HG02885 (cell line): ENCODE results near the gene PTK6.
A peak's percentile ranks its signal among the peaks of the same experiment; 100 is the strongest.

Experiments used
- ATAC-seq: cut with Tn5 transposase; IDR thresholded peaks from one replicate; pipeline ENCODE4 v1.9.1; 2021; ENCODE audit warnings: mild to moderate bottlenecking; ENCODE audit not compliant: unreplicated experiment, poor library complexity

PTK6 gene

GRCh38 chr20:63545814-63546213 lies 8.6 kb upstream of the PTK6 start:
- ATAC-seq = no peak

GRCh38 chr20:63544958-63545516 lies 7.9 kb upstream of the PTK6 start:
- ATAC-seq = no peak

GRCh38 chr20:63544241-63544957 lies 7.2 kb upstream of the PTK6 start:
- ATAC-seq = no peak

- no peak for ATAC-seq
Measured at GRCh38 chr20:63543733-63544132, 6.6 kb upstream of the PTK6 start.

- ATAC-seq = no peak
Measured at GRCh38 chr20:63543131-63543530, 6.0 kb upstream of the PTK6 start.

- ATAC-seq = no peak
Measured at GRCh38 chr20:63542696-63543095, 5.5 kb upstream of the PTK6 start.

- ATAC-seq = no peak
Measured at GRCh38 chr20:63542031-63542559, 4.9 kb upstream of the PTK6 start.

- no peak for ATAC-seq
Measured at GRCh38 chr20:63541371-63541770, 4.2 kb upstream of the PTK6 start.

GRCh38 chr20:63540417-63541186 lies 3.4 kb upstream of the PTK6 start:
- no peak for ATAC-seq

GRCh38 chr20:63539441-63540370 lies 2.5 kb upstream of the PTK6 start:
- ATAC-seq = no peak

GRCh38 chr20:63539092-63539430 lies 1.9 kb upstream of the PTK6 start:
- no peak for ATAC-seq

GRCh38 chr20:63538204-63539091 lies 1.3 kb upstream of the PTK6 start:
- no peak for ATAC-seq

- ATAC-seq = peak; percentile 87
Measured at GRCh38 chr20:63537525-63538203, 488 bp upstream of the PTK6 start.

GRCh38 chr20:63536241-63536977 lies 767 bp downstream of the PTK6 start:
- no peak for ATAC-seq

GRCh38 chr20:63534831-63535651 lies 2.1 kb downstream of the PTK6 start:
- no peak for ATAC-seq

GRCh38 chr20:63534427-63534830 lies 2.7 kb downstream of the PTK6 start:
- ATAC-seq = no peak

- no peak for ATAC-seq
Measured at GRCh38 chr20:63533871-63534393, 3.2 kb downstream of the PTK6 start.
